Mucosa of gallbladder (tissue), 1 donor: Measurements from ENCODE around the gene RERE. TPM values are rescaled to one million over a fixed set of nuclear protein-coding genes. Genes with fewer than 3 reads are reported as not detected.
"Not testable (repeated sequence)": the region's sequence is repeated elsewhere in the genome, so short reads cannot be mapped to it uniquely, and the experiment has no call there.

Source experiments
- DNase-seq: peaks from one replicate; pipeline ENCODE4 v3.0.0-alpha.2; 2020; ENCODE audit warnings: low spot score
- total RNA-seq: library from RNA; stranded (reverse); gene quantifications from one replicate; pipeline ENCODE4 v1.2.1, GENCODE V29; 2021
- donor health status: DM: no; HTN: no; CAD: no.

RERE gene
- total RNA-seq, 1 donor from 2014 or later = 134 TPM

DNA sequence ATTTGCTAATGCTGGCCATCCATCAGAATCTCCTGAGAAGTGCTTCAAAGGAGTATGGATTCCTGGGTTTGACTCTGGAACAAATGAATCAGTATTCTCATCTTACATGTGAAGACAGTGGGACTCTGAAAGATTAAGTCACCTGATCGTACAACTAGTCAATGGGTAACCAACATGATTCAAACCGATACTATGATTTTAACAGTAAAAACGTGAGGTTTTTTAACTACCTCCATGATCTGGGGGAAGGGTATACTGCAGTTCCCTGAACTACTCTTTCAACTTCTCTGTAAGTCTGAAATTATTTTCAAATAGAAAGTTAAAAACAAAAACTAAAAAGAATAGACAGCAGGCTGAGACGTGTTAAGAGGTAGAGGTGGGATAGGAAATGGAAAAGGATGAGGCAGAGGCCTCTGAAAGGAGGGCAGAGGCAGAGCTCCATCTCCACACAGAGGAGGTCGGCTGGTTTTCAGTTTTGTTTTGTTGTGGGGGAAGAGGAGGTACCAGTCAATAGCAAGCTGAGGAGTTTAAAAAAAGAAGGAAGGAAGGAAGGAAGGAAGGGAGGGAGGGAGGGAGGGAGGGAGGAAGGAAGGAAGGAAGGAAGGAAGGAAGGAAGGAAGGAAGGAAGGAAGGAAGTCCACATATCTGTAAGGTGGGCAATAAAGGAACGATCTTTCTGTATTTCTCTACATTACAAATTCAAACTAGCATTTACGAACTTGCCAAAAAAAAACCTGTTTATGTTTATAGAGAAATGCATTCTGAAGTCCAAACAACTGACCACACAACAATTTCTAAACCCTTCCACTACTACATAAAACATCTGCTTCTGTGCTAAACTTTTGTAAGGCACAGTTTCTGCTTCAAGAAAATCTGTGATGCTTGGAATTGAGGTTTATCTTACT is 213.1 kb downstream of the RERE start:
- DNase-seq = no peak

- no peak for DNase-seq
Observed at GRCh38 chr1:8603220-8603616, 214.2 kb downstream of the RERE start.

GRCh38 chr1:8602471-8603219 is 214.8 kb downstream of the RERE start:
- no peak for DNase-seq

DNA sequence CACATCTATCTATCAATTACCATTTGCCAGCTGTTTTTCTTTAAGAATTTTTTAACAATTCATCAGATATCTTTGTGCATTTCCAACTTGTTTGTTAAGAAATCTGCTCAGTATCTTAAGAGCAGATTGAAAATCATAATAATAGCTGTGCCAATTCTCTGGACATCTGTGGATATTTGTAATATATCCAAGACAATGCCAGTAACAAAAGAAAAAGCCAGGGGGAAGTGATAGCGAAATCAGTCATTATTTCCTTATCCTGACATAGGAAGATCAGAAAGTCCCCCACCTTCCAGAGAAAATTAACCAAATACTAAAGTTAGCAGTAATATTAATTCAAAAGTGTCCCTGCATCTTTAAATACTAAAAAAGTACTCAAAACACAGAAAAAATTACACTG is 217.1 kb downstream of the RERE start:
- no peak for DNase-seq

DNA sequence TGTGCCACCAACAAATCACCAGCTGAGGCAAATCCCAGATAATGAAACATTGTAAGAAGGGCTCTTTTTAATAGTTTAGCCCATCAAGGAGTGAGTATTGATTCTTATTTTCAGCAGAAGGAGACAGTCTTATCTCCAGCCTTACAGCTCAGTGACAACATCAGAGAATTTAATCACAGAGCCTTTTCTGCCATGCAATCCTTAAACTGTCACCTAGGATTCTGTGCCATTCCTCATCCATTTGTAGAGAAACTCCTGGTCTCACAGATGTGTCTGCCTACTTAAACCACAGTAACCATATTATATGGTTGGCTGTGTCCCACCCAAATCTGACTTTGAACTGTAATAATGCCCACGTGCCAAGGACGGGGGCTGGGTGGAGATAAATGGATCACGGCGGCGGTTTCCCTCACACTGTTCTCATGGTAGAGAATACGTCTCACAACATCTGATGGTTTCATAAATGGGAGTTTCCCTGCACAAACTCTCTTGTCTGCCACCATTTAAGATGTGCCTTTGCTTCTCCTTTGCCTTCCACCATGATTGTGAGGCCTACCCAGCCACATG is 217.7 kb downstream of the RERE start:
- DNase-seq = no peak

DNA sequence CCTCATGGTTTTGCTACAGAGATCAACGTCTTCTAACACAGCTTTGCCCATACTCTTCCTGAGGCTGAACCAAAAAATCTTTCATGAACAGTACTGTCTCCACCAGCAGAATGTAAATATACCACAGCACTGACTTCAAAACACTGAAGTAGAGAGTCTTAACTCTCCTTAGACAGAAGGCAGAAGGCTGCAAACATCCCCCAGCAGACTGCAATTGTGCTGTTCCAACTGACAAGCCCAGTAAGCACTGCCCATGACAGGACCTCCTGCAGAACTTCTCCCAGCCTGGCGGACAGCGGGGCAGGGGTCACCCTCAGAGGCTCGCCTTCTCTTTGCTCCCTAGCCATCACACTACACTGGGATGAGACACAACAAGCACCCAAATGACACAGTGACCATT is 218.7 kb downstream of the RERE start:
- DNase-seq = peak; percentile 24

GRCh38 chr1:8598060-8598724 is 219.2 kb downstream of the RERE start:
- peak; percentile 59 for DNase-seq

DNA sequence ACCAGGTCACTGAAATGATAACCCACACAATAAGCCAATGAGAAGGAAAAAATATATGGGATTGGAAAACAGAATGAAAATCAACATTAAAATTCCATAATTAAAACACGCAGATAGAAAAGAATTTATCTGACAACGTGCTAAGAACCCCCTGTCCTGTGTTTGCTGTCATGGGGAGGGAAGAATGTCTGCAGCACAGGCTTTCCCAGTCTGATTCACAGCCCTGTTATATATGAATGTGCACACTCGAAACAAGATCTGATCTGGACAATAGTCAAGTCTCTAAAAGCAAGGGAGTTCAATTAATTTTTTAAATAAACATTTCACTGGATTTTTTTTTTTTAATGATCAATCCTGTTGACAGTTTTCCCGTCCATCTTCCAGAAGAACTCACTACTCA is 220.0 kb downstream of the RERE start:
- no peak for DNase-seq

DNA sequence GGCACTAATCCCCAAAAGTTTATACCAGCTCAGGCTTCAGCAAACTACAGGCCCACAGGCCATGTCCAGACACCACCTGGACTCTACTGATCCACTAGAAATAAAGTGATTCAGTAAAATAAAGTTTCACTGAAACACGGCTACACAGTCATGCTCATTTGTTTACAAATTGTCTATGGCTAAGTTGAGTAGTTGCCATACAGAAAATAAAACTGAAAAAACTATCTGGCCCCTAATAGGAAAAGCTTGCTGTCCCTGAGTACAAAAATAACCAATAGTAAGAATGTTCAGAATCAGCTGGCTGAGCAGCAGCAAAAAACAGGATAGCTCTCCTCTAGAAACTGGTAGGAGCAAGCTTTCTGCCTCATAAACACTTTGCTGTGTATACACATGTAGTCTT is 221.5 kb downstream of the RERE start:
- DNase-seq = no peak

DNA sequence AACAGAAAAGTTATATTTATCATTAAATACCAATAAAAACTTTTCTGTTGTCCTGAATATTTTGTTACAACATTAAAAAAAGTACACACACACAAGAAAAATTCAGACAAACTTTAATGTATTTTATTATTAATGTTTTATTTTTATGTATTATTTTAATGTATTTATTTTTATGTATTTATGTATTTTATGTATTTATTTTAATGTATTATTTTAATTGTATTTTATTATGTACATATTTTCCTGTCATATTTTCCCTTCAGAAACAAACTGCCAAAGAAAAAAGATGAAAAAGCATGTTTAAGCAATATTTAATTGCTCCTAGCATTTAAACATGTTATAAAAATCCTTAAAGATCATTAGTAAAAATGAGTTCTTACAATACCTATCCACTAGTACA is 222.1 kb downstream of the RERE start:
- DNase-seq = no peak

GRCh38 chr1:8593292-8593691 is 224.1 kb downstream of the RERE start:
- DNase-seq = not testable (repeated sequence)

- DNase-seq = no peak
Observed at GRCh38 chr1:8591569-8591968, 225.9 kb downstream of the RERE start.

DNA sequence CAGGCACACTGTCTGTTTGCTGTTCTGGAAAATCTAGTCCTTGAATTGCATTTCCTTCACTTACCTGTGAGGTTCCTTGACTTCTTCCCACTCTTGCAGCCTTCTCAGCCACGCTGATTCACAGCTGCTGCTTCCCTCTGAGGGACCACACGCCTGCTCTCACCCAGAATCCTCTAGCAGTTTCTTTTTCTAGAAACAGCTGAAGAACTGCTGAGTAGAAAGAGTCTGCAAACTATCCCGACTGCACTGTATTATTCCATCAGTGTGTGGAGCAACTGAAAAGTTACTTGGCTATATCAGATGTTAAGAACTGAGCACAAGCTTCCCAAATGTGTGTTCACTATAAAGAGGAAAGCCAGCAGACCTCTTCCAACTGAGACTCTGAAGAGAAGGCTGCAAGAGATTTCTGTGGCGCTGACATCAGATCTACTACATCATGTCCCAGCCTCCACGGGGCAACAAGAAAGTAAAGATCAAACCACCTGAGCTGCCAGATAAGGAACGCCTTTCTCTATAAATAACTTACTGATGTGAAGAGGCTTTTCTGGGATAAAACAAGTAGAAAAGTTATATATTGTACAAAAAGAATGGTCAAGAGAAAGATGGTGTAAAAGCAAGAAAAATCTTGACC is 226.6 kb downstream of the RERE start:
- no peak for DNase-seq

DNA sequence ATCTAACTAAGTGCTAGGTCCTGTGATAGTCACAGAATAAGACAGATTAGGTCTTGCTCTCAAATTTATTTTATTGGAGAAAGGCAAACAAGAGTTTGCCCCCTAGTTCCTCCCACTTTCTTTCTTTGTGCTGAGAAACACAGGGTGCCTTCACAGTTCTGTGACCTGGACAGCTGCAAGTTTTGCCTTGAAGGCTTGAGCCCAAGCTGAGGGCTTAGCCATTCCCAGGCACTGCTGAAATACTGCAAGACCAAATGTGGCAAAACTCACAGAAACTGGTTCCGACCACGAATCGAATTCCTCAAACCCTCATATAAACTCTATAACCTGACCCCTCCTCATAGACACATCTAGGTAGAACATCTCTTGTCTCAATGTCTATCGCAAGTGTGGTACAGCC is 227.9 kb downstream of the RERE start:
- no peak for DNase-seq

GRCh38 chr1:8587784-8588183 is 229.7 kb downstream of the RERE start:
- DNase-seq = no peak

GRCh38 chr1:8586438-8586837 is 231.0 kb downstream of the RERE start:
- DNase-seq = no peak

GRCh38 chr1:8584316-8584715 is 233.1 kb downstream of the RERE start:
- DNase-seq = no peak

DNA sequence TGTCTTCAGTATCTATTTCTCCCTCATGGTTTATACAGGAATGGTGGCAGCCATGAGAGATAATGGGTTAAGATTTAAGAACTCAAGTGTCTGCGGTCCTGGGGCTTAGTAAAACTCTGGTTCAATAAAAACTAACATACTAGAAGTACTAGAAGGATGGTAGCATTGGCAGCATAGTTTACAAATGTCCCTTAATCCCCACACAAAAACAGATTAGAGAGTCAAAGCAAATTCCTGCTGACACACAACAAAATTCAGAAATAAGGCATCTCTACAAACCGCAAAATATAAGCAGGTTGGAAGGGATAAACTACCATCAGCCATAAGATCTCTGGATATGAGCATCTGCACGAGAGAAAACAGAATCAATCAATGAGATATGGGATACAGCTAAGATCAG is 234.4 kb downstream of the RERE start:
- no peak for DNase-seq

- DNase-seq = no peak
Observed at GRCh38 chr1:8580566-8580965, 236.9 kb downstream of the RERE start.

- no peak for DNase-seq
Observed at GRCh38 chr1:8578936-8579335, 238.5 kb downstream of the RERE start.

DNA sequence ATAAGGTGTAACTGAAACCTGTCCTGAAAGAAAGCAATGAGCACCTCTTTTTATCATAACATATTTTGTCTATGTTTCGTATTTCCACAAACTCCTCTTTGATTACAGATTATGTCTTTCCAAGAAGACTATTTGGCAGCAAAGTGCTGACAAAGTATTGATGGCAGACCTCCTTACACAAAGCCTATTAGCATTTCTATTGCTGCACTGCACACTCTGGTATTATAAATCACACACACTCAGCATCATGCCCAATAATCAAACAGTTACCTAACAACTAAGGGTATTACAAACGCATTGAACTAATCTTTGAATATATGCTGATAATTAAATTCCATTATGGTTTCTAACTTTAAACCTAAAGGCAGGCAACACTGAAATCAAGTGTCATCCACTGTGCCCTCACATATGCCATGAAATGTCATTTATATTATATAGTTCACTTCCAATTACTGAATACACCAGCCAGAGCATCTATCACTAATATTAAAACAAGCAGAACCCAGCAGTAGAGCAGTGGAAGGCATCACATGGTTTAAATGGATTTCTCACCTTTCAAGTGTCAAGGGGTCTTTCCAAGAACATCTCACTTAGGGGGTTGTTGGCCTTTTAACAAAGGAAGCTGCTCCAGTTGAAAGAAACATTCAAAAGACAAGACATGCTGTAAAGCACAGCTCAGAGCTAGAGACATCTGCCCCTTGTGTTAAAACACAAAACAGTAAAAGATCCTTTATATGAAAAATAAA is 239.1 kb downstream of the RERE start:
- no peak for DNase-seq
